NCI-H1048 (cell line): ENCODE data around the gene PSMG1.
"Not testable (repeated sequence)": the region's sequence is repeated elsewhere in the genome, so short reads cannot be mapped to it uniquely, and the experiment has no call there.

Source experiments
- DNase-seq: peaks from one replicate; lab custom pipeline; 2025; lab: John Stamatoyannopoulos, UW

The PSMG1 gene

DNA sequence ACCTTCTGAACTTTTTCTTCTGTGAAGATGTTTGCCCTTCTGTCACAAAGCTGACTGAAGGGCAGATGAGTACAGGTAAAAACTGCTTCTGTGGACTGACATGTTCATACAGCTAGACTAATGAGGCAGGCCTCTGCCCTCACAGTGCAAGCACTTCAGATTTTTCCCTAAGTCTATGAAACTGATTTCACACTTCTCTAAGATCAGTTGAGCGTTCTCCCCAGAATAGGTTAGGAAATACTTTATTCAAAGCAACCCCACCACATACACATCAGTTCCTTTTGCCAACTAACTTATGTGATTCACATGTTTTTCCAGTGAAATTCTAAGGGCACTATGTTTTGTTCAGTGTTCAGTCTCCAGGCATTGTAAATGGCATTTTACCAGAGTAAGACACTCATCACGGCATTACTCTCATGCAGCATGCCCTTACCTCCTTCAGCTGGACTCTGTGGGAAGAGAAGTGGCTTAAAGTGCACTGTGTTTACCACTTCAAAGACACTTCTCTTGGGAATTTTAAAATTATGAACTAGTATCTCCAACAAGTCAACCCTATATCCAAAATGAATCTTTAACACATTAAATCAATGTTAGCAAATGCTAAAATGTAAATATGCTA, 5.4 kb upstream of the PSMG1 start:
- DNase-seq, result no peak

GRCh38 chr21:39187141-39187540, 3.9 kb upstream of the PSMG1 start:
- DNase-seq, result no peak

DNA sequence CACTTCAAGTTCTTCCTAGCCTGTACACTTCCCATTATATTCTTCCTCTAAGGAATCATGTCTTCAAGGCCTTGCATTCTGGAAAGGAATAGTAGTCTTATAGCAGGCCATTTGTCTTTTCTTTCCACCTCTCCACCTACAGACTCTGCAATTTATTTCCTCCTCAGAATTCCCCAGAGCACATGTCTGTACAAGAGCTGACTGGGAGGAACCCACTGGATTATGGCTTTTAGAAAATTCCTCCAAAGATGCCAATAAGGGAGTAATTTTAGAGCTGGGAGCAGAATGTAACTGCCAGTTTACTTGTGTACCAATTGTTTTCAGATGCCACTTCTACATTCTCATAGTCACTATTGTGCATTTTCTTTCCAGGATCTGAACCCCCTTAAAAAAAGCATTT, 3.4 kb upstream of the PSMG1 start:
- no peak for DNase-seq

DNA sequence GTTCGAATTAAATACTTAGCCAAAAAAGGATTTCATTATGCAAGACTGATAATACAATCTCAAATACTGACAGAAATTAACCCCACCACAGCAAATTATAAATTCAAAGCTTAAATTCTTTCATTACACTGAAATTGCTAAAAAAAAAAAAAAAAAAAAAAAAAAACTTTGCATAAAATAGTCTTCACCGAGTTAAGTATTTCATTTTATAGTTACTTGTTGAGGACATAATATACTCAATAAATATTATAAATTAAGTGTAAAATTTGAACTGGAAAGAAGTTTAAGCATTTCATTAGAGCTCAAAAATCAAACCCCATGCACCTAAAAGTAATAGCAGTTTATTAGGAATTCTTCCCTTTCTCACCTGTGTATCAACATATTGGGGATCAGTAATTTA, 1.9 kb upstream of the PSMG1 start:
- DNase-seq, result no peak

DNA sequence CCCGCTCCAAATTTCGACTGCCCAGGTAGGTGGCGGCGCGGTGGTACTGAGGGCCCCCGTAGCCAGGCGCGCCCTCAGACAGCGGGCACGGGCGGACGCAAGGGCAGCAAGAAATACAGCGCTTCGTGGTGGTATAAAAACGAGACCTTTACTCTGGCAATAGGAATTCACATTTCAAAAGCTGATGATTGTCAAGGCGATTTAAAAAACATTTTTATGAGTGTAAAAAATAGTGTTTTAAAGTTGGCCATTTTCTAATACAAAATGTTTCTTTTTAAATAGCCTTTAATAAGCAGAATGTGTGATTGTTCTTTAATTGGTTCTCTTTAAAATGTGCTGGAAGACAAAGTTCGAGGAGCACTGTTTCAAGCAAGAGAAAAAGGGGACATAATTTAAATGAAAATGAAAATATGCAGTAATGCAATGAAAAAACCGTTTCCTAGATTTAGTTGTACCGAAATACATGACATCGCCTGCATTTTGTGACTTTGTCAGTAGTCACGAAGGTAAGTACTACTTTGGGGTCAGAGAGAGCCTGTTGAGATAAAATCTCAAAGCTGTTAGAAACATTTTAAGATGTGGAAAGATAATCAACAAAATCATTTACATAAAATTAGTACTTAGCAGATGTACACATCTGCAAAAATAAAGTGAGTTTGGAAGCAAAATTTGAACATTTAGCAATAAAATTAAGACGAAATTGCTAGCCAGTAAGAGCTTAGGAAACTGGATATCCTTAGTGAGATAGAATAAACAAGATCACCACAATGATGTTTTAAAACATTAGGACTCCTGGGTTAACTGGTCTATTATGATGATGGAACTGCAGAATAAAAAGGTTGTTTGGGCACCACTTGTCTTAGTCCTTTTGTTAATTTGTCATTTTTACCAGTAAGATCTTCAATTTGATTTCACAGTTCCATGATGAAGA, 1.1 kb upstream of the PSMG1 start:
- DNase-seq, result no peak

- no peak for DNase-seq
Observed at GRCh38 chr21:39182484-39183271, 573 bp downstream of the PSMG1 start.

DNA sequence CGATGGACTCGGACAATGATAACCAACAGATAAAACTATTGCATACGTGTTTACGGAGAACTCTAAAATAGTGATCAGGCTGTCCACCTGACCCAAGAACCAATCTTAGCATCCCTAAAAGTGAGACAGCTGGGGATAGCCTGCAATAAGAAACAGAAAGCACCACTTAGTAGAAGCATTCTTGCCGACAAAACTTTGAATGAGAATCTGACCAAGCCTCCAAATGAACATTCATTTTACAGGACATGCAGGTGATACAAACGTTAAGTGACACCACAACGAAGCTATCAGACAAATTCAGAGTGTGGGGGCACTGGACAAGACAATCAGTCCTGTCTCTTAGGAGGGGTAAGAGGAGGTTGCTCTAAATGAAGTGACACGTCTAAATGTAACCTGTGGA, 1.2 kb downstream of the PSMG1 start:
- no peak for DNase-seq

DNA sequence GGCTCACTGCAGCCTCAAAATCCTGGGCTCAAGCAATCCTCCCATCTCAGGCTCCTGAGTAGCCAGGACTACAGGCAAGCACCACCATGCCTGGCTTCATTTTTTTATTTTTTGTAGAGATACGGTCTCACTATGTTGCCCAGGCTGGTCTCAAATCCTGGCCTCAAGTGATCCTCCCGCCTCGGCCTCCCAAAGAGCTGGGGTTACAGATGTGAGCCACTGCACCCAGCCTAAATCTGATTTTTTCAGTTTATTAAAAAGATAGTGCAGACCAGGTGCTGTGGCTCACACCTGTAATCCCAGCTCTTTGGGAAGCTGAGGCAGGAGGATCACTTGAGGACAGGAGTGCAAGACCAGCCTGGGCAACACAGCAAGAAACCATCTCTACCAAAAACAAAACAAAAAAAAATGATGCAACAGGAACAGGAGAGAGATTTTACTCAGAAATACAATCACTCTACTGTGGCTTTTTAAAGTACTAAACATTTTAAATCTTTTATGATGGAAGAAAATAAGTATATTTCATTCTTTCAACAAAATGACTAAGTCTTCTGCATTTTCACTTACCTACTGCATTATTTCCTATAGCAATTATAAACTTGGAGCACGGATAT, 1.9 kb downstream of the PSMG1 start:
- DNase-seq, result no peak

GRCh38 chr21:39180429-39181019, 2.7 kb downstream of the PSMG1 start:
- no peak for DNase-seq

DNA sequence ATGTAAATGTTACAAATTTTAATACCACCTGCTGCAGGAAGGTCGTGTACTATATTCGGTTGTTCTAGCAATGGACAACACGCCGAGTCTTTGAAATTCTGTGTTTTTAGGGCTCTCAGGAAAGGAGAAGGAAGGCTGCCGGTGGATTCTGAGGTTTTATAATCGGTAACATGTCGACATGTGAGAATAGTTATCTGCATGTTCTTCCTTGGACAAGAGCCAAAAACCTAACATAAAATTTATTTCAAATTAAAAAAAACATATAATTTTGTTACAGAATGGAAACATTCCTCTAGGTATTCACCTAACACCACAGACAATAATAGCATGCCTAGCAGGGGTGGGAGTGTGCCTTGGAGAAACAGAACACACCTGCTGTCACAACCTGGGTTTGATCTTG, 4.8 kb downstream of the PSMG1 start:
- DNase-seq, result no peak

DNA sequence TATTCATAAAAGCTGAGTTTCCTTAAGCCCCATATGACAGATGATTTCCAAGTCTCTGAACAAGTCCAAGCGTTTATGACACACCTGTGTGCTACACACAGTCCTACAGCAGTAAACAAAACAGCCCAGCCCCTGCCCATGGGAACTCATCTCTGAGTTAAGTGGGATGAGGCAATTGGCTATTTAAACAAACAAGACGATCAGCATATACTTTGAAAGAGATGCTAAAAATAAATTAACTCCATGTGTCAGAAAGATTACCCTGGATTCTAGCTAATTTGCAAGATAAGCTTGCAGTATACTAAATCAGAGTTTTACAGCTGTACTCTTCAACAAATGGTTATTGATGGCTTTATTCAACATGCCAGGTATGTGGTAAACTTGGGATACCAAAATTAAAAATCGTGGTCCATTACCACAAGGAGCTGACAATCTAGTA, 7.0 kb downstream of the PSMG1 start:
- DNase-seq, result no peak

DNA sequence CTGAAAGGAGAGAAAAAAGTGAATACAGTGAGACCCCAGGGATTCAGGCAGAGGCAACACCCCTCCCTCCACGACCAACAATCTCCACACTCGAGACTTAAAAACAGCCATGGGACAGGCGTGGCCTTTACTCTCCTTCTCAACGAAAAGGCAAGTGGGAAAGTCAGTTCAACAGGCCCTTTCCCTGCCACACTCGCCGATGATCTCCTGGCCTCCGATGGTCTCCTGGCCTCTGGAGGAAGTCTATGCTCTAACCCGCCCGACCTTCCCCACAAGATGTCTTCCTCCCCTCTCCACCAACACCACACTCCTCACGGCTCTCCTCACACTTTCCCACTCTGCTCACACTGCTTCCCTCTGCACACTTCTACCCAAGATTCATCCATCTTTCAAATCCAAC, 7.6 kb downstream of the PSMG1 start:
- no peak for DNase-seq

- no peak for DNase-seq
Observed at GRCh38 chr21:39175154-39175553, 8.1 kb downstream of the PSMG1 start.

GRCh38 chr21:39173716-39174680, 9.3 kb downstream of the PSMG1 start:
- DNase-seq, result no peak

- DNase-seq, result no peak
Observed at GRCh38 chr21:39169906-39170305, 13.3 kb downstream of the PSMG1 start.

DNA sequence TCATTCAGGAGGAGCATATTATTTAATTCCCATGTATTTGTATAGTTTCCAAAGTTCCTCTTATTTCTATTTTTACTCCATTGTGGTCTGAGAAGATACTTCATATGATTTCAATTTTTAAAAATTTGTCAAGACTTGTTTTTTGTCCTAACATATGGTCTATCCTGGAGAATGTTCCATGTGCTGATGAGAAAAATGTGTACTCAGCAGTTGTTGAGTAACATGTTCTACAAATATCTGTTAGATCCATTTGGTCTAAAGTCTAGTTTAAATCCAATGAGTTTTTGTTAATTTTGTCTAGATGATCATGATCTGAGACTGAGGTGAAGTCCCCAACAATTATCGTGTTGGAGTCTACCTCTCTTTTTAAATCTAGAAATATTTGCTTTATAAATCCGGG, 14.5 kb downstream of the PSMG1 start:
- DNase-seq, result no peak

DNA sequence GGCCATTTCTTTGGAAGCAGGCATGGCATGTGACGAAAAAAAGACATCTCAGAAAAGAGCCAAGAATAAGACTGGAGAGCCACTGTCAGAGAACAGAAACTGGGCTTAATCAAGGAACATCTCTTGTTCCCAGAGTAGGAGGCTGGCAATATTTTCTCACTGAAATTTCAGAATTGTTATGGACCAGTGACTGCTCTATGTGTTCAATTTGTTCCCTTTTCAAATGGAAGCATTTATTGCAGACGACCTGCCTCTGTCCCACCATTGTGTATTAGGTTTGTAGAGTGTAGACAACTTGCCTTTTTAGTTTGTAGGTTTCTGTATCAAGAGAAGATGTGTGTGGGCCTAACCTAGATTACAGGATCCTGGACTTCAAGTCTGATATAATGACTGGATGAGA, 18.7 kb downstream of the PSMG1 start:
- no peak for DNase-seq

- DNase-seq, result no peak
Observed at GRCh38 chr21:39161064-39161463, 22.2 kb downstream of the PSMG1 start.

GRCh38 chr21:39159342-39160063, 23.7 kb downstream of the PSMG1 start:
- no peak for DNase-seq

DNA sequence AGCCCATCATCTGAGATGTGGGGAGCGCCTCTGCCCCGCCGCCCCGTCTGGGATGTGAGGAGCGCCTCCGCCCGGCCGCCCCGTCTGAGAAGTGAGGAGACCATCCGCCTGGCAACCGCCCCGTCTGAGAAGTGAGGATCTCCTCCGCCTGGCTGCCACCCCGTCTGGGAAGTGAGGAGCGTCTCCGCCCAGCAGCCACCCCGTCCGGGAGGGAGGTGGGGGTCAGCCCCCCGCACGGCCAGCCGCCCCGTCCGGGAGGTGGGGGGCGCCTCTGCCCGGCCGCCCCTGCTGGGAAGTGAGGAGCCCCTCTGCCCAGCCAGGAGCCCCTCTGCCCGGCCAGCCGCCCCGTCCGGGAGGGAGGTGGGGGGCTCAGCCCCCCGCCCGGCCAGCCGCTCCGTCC, 26.0 kb downstream of the PSMG1 start:
- not testable (repeated sequence) for DNase-seq
